HEK293T (cell line): ENCODE results near the gene HES7.

Experiments used
- ELF4 ChIP-seq: fragments of 450-650 bp; IDR thresholded peaks from 2 replicates; pipeline ENCODE4 v1.6.1; 2017; ENCODE audit warnings: antibody characterized with exemption
- SP1 ChIP-seq: fragments of 450-650 bp; IDR thresholded peaks from 2 replicates; pipeline ENCODE4 v1.6.1; 2017

- TF ChIP-seq ELF4: no peak
- TF ChIP-seq SP1: no peak
Observed at GRCh38 chr17:8143581-8144400, 19.9 kb upstream of the HES7 start.
